GM18867 (cell line): Measurements from ENCODE around the gene MRPL36.
"Not testable (repeated sequence)": the region's sequence is repeated elsewhere in the genome, so short reads cannot be mapped to it uniquely, and the experiment has no call there.

Experiments
- ATAC-seq: cut with Tn5 transposase; IDR thresholded peaks from one replicate; pipeline ENCODE4 v1.9.1; 2021; ENCODE audit warnings: mild to moderate bottlenecking, moderate library complexity; ENCODE audit not compliant: unreplicated experiment

Gene MRPL36

DNA sequence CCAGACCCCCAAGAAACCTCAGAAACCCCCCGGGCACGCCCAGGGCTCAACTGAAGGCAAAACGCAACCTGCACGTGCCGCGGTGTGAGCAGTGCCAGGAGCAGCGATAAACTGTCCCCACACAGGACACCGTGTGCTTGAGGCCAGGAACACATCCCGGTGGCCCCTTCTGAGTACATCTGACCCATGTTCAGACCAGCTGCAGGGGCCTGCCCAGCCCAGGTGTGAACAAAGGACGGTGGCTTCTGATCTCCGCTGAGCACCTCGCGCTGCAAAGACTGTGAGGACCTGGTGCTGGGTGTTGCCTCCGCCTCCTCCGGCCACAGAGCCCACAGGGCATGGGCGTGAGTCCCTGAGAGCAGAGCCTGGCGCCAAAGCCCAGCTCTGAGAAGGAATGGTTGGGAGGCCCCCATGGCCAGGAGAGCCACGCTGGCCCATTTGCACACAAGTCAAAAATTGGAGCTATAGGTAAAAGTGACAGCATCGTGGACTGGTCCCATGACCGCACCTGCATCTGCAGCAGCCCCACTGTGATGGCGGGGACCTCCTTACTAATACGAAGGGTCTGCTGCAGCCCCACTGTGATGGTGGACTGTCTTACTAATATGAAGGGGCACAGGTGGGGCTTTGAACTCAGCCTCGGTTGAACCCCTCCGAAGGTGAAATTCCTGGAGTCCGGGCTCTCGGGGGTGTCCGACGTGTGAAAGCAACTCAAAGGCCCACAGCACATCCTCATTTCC is 33.0 kb upstream of the MRPL36 start:
- ATAC-seq: no peak

DNA sequence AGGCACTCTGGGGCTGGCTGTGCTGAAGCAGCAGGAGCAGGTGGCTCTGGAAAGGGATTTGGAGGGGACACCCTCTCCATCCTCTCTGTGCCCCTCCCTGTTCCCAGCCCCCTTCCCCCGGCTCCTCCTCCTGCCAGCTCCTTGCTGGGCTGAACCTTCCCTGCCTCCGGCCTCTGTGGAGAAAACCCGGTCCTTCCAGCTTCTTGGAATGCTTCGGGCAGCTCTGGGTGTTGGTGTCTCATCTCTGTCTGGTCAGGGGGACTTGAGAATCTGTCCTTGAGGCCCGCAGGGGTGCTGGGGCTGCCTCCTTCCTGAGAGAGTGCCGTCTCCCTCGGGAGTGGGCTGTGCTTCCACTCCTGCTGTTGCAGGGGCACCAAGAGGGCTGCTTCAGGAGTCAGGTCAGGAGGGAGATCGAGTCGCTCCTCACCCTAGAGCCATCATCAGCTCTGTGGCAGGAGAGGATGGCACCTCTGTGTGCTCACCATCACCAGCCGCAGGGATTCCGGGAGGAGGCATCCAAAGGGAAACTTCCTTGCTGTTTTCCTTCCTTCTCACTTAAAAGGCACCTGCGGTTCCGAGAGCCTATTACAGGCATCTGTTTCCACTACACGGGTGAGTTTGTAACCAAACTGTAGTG is 32.2 kb upstream of the MRPL36 start:
- ATAC-seq: no peak

DNA sequence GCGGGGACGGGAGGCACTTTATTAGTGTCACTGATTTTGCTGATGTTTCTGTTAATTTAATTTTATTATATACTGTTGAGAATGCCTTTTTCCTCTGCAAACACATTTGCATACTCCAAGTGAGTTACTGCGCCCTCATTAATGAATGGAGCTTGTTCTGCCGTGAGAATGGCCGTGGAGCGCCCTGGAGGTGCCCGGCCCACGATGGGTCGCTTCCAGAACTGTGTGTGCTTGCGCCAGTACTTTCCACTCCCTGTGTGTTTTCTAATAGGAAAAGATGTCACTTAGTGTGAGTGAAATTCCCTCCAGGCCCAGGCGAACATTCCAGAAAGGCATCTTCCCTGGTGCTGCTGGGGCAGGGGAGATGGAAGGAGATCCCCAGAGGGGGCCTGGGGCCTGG is 31.6 kb upstream of the MRPL36 start:
- no peak for ATAC-seq

DNA sequence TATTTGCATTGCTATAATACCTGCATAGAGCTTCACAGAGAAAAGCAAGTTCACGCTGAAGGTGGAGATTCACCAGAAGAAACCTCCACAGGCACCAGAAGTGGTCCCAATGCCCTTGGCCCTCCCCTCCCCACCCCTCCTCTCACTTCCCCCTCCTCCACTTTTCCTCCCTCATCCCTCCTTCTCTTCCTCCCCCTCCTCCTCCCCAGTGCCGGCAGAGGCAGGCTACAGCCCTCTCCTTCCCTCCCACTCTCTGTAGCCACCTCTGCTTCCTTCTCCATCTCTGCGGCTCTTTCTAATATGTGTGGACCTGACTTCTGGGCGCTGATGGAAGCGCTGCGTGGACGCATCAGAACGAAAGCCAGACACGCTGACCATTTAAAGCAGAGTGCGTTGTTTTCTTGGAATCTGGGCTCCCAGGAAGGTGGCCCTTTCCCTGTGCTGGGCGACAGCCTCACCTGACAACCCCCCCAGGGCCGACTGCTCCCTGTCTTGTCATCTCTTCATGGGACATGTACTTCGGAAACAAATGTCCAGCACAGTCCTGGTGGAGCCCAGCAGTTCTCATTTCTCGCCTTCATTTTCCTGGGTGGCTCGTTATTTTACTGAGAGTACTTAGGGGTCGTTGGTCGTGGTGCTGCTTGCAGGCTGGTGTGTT is 31.1 kb upstream of the MRPL36 start:
- no peak for ATAC-seq

DNA sequence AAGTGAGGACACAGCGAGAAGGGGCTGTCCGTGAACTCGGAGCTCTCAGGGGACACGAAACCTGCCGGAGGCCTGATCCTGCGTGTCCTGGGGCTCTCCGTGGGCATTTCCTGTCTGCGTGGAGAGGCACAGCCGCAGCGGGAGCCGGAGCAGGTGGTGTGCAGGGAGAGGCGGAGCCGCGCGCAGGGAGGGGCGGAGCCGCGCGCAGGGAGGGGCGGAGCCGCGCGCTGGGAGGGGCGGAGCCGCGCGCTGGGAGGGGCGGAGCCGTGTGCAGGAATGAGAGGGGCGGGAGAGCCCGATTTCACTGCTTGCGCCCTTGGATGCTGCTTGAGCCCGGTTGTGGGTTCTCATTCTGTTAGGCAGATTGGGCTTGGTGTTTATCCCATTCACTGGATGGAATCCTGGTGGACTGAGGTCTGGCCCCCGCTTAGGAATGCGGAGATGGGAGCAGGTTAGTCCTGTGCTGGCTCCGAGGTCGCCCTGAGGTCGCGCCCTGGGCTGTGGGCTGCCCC is 28.3 kb upstream of the MRPL36 start:
- ATAC-seq: no peak

DNA sequence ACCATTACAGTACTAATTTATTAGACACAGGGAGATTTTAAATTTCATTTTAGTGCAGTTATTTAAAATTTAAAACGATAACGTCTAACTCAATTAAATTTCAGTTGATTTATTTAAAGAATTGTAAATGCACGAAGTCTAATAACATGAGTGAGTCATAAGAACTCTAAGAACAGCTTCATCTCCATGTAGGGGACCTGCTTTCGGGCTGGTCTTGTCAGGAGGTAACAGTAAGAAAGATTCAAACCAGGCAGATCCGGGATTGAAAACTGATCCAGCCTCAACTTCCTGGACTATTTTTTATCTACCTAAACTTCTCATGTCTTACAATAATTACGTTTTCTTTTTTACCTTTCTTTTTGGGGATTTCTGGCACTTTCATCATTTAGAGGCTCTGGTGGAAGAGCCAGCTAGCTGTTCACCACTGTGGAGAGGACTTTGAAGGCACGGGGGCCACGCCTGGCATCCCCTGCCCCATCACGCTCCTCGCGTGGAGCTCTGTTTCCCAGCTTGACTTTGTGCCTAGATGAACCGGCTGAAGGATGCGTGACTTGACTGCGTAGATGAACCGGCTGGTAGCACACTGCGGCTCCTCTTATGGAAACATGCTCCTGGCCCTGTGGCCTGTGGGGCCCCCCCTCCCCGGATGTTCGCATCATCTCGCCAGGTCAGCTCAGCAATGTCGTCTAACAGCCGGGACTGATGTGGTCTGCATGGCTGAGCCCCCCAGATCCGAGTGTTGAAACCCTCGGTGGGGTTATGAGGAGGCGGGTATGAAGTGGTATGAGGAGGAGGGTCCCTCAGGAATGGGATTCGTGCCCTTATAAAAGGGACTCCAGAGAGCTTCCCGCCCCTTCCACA is 27.6 kb upstream of the MRPL36 start:
- no peak for ATAC-seq

DNA sequence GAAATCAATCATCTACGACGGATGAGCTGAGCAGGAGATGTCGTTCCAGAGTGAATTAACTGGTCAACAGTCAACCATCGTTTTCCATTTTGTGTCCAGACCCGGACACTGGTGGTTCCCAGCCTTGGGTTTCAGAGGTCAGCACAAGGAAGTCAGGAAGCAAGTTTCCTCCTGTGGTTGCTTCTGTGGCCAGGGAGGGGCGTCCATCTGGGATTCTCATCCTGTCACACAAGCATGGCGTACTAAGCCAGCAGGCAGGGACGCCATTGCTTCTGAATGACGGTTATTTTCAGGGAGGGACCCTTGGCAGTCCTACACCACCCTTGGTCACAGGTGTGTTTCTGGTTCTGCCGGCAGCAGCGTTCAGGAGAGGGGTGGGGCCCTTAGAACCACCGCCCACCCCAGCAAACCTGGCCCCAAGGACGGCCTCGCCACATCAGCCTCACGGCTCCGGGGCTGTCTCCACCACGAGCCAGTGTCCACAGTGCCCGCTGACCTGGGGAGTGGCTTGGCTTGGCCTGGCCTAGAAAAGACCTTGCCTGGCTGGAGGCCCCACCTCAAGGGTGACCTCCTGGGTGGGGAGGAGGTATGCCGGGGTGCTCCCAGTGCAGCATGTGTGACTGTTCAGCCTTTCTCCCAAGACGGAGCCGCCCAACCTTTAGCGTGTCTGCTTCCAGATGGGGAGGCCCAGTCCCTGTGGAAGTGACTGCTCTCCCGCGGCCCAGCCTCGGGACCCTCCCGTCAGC is 26.8 kb upstream of the MRPL36 start:
- ATAC-seq: no peak

DNA sequence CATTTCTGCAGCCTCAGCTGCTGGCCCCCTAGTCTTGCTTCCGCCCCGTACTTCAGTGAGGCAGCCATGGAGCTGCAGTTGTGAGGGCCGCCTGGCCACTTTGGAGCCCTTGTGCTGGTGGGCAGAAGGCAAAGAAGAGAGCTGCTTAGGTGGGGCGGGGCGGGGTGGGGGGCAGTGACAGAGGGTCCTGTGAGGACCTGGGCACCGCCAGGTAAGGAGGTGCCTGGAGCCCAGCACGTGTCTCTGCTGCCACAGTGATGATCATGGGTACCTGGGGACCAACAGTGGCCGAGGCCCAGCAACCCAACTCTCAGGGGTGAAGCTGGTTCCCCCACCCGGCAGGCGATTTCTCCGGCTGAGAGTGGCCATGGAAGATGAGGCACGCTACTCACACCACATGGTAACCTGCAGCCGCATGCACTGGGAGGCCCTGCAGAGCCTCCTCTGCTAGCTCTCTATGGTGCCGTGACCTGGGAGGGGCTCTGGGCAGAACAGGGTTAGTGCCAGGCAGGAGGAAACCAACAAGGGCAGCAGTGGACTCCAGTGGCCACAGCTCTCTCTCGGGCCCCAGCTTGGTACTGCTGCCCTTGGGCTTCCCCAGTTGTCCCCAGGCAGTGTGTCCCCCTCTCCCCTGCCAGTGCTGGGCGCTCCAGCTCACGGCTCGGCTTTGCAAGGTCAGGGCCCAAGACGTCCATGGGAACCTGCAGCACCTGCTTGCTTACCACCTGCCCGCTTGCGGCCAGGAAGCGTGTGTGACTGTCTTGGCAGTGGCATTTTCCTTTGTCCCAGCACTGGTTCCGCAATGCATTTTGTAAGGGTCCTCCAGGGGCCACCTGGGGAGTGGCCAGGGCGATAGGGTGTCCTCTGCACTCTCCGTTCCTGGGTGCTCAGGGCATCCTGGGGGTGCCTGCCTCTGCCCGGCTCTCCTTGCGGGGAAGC is 25.5 kb upstream of the MRPL36 start:
- no peak for ATAC-seq

DNA sequence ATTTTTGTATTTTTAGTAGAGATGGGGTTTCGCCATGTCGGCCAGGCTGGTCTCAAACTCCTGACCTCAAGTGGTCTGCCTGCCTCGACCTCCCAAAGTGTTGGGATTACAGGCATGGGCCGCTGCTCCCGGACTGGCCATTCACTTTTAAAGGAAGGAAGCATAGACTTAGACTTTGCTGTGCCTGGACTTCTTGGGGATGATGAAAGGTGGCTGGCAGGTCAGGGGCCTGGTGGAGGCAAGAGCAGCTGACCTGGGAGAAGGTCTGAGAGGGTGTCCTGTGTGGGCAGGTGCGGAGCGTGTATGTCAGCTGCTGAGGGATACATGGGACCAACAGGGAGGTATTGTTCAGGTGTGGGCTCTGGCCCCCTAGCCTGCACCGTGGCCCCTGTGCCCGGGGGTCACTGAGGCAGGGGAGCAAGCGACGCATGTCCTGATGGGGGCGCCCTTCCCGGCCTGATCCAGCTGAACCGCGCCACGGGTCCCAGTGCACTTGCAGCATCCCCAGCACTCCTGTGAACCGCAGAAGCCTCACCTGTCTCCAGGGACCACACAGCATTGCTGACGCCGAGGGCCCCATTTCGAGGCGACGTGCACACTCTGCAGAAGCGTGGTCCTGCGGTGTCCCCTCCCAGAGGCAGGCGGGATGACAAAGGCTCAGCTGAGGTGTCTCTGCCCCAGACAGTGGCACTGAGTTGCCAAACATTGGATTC is 24.6 kb upstream of the MRPL36 start:
- ATAC-seq: no peak

DNA sequence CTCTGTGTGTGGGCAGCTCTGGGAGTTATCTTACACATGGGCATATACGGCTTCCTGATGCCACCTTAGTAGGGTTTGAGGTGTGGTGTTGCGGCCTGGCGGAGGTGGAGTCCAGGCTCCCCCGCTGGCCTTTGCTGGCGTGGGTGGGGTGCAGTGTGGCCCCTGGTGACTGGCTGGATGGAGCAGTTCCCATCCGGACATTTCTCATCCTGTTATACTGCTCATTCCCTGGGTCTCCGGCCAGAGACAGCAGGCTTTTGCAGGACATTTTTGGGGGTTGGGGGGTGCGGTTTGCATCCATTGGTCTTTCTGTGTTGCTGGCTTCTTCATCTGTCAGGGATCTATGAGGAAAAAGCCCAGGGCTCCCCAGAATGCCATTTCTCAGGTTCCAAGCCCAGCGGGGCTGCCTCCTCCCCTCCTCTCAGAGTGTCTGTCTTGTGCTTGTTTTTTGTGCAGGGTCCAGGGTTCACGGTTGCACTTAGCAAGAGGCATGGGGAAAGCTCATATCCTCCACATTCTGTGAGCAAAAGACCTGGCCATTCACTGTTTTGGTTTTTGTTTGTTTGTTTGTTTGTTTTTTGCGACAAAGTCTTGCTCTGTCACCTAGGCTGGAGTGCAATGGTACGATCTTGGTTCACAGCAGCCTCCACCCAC is 23.9 kb upstream of the MRPL36 start:
- no peak for ATAC-seq

DNA sequence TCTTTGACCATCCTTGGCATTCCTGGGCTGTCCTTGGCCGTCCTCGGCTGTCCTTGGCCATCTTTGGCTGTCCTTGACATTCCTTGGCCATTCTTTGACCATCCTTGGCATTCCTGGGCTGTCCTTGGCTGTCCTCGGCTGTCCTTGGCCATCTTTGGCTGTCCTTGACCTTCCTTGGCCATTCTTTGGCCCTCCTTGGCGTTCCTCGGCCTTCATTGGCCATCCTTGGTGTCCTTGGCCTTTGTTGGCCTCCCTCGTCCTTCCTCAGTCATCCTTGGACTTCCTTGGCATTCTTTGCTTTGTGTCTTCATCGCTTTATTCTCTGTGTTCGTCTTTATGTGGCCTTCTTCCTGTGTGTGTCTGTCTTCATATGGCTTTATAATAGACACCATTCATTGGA is 22.2 kb upstream of the MRPL36 start:
- no peak for ATAC-seq

DNA sequence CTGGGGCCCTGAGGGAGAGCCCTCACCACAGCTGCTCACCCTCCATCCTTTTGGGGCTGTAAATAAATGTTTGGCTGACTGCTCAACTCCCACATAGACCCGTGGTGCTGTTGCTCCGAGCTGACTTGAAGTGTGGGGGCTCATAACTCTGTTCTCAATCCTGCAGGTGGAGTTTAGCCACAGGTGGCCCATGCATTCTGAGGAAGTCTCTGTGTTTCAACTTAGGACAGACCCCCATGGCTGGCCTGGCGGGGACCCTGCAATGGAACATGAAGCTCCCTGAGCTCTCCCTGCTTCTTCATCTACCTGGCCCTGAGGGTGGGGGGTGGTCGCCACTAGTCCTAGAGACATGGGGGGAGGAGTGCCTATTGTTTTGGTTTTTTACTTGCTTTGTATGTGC is 21.3 kb upstream of the MRPL36 start:
- no peak for ATAC-seq

DNA sequence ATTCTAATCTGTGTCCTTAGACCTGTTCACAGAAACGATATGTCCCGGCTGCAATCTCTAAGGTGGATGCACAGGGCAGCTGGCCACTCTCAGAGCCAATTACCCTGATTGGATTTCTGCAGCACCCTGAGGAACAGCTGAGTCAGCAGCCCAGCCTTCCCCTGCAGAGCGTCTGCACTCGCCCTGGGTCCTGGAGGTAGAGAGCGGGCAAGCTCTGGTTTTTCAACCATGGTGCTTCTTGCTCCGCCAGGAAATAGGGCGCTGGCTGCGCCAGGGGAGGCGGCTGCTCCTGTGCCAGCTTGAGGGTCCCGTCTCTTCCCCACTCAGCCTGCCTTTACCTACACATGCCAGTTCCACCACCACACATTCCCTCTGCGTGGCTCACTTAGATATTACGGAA is 20.7 kb upstream of the MRPL36 start:
- ATAC-seq: no peak

DNA sequence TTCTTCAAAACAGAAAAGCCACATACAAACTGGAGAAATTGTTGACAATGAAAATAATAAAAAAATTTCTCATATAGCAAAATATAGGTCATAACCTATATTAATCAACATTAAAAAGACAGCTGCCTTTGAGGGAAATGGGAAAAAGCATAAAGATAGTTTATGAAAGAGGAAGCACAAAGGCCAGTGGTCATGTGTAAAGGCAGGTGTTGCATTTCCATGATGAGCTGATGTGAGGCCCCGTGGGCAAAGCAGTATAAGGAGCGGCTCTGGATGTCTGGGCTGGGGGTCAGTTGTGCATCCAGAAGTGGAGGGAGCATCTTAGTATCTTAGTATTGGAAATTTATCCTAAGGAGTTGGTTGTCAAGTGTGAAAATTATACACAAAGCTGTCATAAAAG is 19.8 kb upstream of the MRPL36 start:
- ATAC-seq: no peak

DNA sequence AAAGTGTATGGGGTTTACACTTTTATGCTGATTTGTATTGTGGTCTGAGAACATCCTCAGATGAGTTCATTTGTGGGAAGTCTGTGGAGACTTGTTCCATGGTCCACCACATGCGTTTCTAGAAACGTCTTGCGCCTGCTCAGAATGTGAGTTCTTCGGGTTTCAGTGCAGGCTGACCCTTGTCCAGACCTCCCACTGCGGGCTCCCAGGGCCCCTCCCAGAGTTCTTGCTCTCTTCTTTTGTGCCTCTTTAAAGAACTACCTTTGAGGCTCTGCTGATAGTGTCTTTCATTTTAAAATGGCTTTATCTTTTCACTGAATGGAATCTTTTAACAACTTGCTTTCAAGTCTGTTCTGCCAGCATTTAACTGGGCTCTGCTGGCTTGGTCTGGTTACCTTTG is 19.1 kb upstream of the MRPL36 start:
- no peak for ATAC-seq

DNA sequence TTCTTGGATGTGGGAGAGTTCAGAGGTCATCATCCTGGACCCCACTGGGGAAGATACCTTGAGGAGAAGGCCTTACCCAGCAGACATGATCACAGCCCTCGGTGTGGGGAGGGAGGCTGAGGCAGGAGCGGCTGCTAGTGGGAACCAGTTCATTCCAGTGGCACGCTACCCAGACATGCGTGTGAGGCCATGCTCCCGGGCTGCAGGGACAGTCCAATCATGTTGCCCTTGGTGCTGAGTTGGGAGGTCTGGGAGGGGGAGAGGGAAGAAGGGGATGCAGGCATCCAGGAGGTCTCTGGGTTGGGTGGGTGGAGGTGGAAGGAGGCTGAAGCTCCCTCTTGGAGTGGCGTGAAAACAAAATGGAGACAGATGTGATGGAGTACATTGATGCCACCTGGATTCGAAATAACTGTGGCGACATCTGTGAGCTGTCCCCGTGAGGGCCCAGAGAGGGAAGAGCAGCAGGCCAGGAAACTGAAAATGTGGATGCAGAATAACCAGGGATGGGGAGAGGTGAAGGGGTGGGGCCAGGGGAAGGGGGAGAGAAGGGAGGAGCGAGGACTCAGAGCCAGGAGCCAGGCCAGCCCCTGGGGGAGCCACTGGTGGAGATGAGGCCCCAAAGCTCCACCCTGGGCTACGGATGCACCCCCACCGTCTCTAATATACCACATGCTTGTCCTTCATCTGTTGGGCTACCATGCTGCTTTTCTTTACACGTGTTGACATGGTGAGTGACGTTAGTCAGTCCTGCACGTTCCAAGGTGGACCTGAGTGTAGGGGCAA is 17.8 kb upstream of the MRPL36 start:
- ATAC-seq: no peak

DNA sequence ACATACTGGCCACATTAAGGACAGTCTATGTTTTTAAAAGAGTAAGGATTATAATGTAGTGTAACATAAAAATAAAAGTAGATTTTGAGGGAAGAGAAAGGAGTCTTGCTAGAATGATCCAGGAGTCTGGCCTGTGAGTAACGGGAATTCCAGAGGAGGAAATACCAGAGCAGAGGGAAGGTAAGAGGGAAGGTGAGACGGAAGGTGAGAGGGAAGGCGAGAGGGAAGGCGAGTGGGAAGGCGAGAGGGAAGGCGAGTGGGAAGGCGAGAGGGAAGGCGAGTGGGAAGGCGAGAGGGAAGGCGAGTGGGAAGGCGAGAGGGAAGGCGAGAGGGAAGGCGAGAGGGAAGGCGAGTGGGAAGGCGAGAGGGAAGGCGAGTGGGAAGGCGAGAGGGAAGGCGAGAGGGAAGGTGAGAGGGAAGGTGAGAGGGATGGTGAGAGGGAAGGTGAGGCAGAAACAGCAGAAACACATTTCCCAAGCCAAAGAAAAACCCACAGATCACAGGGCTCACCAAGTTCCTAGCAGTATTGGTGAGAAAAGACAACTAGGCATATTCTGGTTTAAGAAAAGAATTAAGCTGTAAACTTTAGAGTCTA is 17.0 kb upstream of the MRPL36 start:
- not testable (repeated sequence) for ATAC-seq
